HepG2 (cell line): ENCODE measurements around the gene FNBP1L. TPM values are rescaled to one million over a fixed set of nuclear protein-coding genes. Genes with fewer than 3 reads are reported as not detected.

Experiments used
- ATAC-seq: fragments of 200-7000 bp; cut with Tn5 transposase; 3 replicates; pipeline ENCODE4 v1.9.1; 2020; ENCODE audit warnings: mild to moderate bottlenecking, moderate library complexity
- BruUV-seq: library from RNA; stranded (reverse); fragments of 400-500 nt; replicated peaks from 2 replicates; lab custom pipeline; 2021; lab: Mats Ljungman, UMichigan
- CTCF ChIA-PET: fragments of 300-600 bp; formaldehyde crosslinking; extraction: SDS; loops from one replicate; lab custom pipeline; 2021; ENCODE audit warnings: low total read pairs, inconsistent platforms, low intra/inter-chr PET ratio; lab: Yijun Ruan, JAX
- POLR2A ChIA-PET: fragments of 350-600 bp; sonication (Branson Sonifier 250); formaldehyde crosslinking; loops from one replicate; lab custom pipeline; 2020; ENCODE audit warnings: antibody characterized with exemption, inconsistent platforms; lab: Yijun Ruan, JAX
- DNase-seq: peaks from one replicate; pipeline ENCODE4 v3.0.0-alpha.2; 2015; ENCODE audit warnings: low spot score
- FAIRE-seq: peaks from 3 replicates; lab custom pipeline; 2011; peaks lifted over from hg19 to GRCh38; lab: Jason Lieb, UNC
- H2AFZ ChIP-seq: one replicate; pipeline ENCODE4 v1.6.1; 2011; ENCODE audit warnings: low read length, inconsistent platforms
- H3K27ac ChIP-seq: fragments of 300-600 bp; 3 replicates; pipeline ENCODE4 v1.8.0; 2011; ENCODE audit warnings: mixed run types, mild to moderate bottlenecking, mixed read lengths, low read length, inconsistent platforms; ENCODE audit not compliant: insufficient read depth; ENCODE audit errors: extremely low read length
- H3K27me3 ChIP-seq, 2 experiments: fragments of 200-600 bp in 1 of 2; 2 replicates in 1 of 2; 3 replicates in 1 of 2; pipeline versions ENCODE4 v1.6.0 to v1.8.0; 2011; ENCODE audit warnings: low read length in 2 of 2, mild to moderate bottlenecking in 2 of 2, moderate library complexity in 2 of 2, inconsistent platforms in 1 of 2; ENCODE audit not compliant: insufficient read depth in 2 of 2, control insufficient read depth in 1 of 2
- H3K36me3 ChIP-seq, 2 experiments: fragments of 200-600 bp in 1 of 2; replicated peaks in 1 of 2; 2 replicates in 1 of 2; 3 replicates in 1 of 2; pipeline versions ENCODE4 v1.5.1 to v1.8.0; 2011; ENCODE audit warnings: low read length in 2 of 2, inconsistent platforms in 1 of 2; ENCODE audit not compliant: insufficient read depth in 2 of 2, control insufficient read depth in 1 of 2
- H3K4me1 ChIP-seq: 2 replicates; pipeline ENCODE4 v1.5.1; 2012; ENCODE audit warnings: low read length, inconsistent platforms; ENCODE audit not compliant: insufficient read depth
- H3K4me2 ChIP-seq: 2 replicates; pipeline ENCODE4 v1.6.0; 2011; ENCODE audit warnings: low read depth, low read length, inconsistent platforms
- H3K4me3 ChIP-seq, 3 experiments: fragments of 200-600 bp in 1 of 3; sonication (generic), shearing (Covaris generic) in 1 of 3; replicated peaks in 1 of 3; 2 replicates each; pipeline ENCODE4 v1.5.1; 2011 to 2016; ENCODE audit warnings: low read length in 3 of 3, inconsistent platforms in 2 of 3, low read depth in 2 of 3, mild to moderate bottlenecking in 2 of 3, control low read depth in 1 of 3, mixed read lengths in 1 of 3; ENCODE audit not compliant: insufficient read depth in 1 of 3
- H3K79me2 ChIP-seq: one replicate; pipeline ENCODE4 v1.6.1; 2011; ENCODE audit warnings: low read length, inconsistent platforms; ENCODE audit not compliant: insufficient read depth
- H3K9ac ChIP-seq: 2 replicates; pipeline ENCODE4 v1.6.0; 2011; ENCODE audit warnings: mild to moderate bottlenecking, low read depth, low read length, inconsistent platforms; ENCODE audit not compliant: insufficient read depth
- H3K9me3 ChIP-seq: 2 replicates; pipeline ENCODE4 v1.5.1; 2012; ENCODE audit warnings: mild to moderate bottlenecking, low read length
- H4K20me1 ChIP-seq: 2 replicates; pipeline ENCODE4 v1.6.0; 2011; ENCODE audit warnings: inconsistent platforms, mild to moderate bottlenecking, low read length, moderate library complexity; ENCODE audit not compliant: insufficient read depth
- MAFF ChIP-seq: IDR thresholded peaks from 2 replicates; pipeline ENCODE4 v1.6.1; 2011; ENCODE audit warnings: low read depth, low read length, improper control_type of control experiment
- MAFK ChIP-seq, 2 experiments: IDR thresholded peaks in 1 of 2; conservative IDR thresholded peaks in 1 of 2; 2 replicates each; pipeline ENCODE4 v1.6.1; 2011; ENCODE audit warnings: improper control_type of control experiment in 2 of 2, low read length in 2 of 2
- RARA ChIP-seq: IDR thresholded peaks from 2 replicates; pipeline ENCODE4 v1.6.1; 2016; ENCODE audit warnings: missing genetic modification reagents, missing compliant biosample characterization
- ZNF766 ChIP-seq: sonication (generic); formaldehyde crosslinking; IDR thresholded peaks from 2 replicates; pipeline ENCODE4 v1.5.0; 2020; ENCODE audit warnings: missing genetic modification reagents, borderline replicate concordance
- WGBS: methylation state at CpG from one replicate; pipeline ENCODE4 v1.1.6; 2017; ENCODE audit warnings: low lambda C conversion rate; 5-methylcytosine and 5-hydroxymethylcytosine counted together
- in situ Hi-C: cut with HindIII; loops from 2 replicates; pipeline ENCODE4 v1.10.0; 2017; ENCODE audit warnings: low pct_unique_long_range_greater_than_20kb; ENCODE audit not compliant: extremely low pct_ligation_motif_present
- intact Hi-C: fragments of 100-400 bp; cut with micrococcal nuclease; formaldehyde crosslinking; loops from one replicate; pipeline ENCODE4 v1.10.0; 2022; ENCODE audit not compliant: unreplicated experiment
- polyA plus RNA-seq, 8 experiments: library from polyadenylated mRNA; depleted of rRNA in 3 of 8; stranded (reverse) in 7 of 8; unstranded in 1 of 8; fragments of >200 nt; fragmentation: Illumina TruSeq in 4 of 8; extraction: Trizol in 4 of 8; gene quantifications; 2 replicates each; pipeline versions ENCODE4 v1.2.1 to v1.2.3, GENCODE V29; 2011 to 2016; ENCODE audit warnings: low read depth in 4 of 8, missing spikeins in 1 of 8, mixed read lengths in 1 of 8; ENCODE audit not compliant: insufficient read depth in 1 of 8
- total RNA-seq, 5 experiments: library from RNA; depleted of rRNA; stranded (reverse); fragments of >200 nt; fragmentation: Illumina TruSeq; extraction: Trizol; gene quantifications; 2 replicates each; pipeline ENCODE4 v1.2.3, GENCODE V29; 2016; ENCODE audit warnings: low read depth in 1 of 5
- TF ChIP-seq, protein P1 (sequence below): sonication (generic); formaldehyde crosslinking; IDR thresholded peaks from 2 replicates; pipeline ENCODE4 v1.5.0; 2020; ENCODE audit warnings: missing genetic modification reagents
- TF ChIP-seq, protein P2 (sequence below): IDR thresholded peaks from 2 replicates; pipeline ENCODE4 v1.6.1; 2016

FNBP1L gene
- total and polyA plus RNA-seq, 2 of the 13 experiments (the other 11 are each of a cell fraction or from before 2014, with no cell fraction given): 24.1 to 27.1 TPM

DNA sequence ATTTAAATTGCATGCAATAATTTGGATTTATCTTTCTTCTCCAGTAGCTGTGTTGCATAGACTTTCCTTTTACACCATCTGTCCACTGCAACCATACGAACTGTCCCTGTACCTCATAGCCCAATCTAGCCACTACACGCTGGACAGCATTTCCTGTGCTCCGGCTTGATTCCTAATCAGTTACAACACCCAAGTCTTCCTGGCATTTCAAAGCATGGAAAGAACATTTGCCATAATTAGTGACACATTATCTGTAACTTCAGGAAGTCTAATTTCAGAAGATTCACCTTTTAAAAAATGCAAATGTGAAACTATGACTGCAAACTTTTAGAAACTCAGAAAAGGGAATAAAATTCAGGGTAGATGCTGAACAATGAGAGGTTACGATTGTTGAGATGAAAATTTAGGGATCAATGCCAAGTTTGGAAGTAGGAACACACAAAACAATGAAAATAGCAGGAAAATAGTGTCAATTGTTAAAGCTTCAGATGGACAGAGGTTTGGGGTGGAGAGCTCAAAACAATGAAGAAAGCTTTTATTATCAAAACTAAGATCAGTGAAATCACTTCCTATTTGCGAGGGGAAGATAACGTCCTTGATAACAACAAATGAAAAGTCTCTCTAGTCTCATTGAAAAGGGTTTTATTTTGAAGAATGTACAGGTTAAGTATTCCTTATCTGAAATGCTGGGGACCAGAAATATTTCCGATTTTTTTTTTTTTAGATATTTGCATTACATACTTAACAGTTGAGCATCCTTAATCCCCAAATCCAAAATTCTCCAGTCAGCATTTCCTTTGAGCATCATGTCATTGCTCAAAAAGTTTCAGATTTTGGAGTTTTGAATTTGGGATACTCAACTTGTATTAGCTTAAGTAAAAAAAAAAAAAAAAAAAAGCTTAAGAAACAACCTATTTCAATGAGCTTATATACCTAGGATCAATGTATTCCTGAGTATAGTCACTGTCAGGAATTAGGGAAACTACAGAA lies 107.3 kb downstream of the FNBP1L start:
- no peak overlapping the region for H3K4me2 ChIP-seq
- H3K9ac ChIP-seq: no peak overlapping the region
- H4K20me1 ChIP-seq: no peaks in the 10 kb centered on the region
- H3K79me2 ChIP-seq: no peaks in the 10 kb centered on the region
- DNase-seq (no peak), FAIRE-seq (no peak), ATAC-seq (no peak)
- peaks cover 41% of the 10 kb centered on the region for H3K4me1 ChIP-seq
- peaks cover 5 to 12% of the 10 kb centered on the region in 2 experiments for H3K36me3 ChIP-seq
- POLR2A ChIA-PET: interaction anchor here (0.7 to 2.6 kb wide), 2 partner anchors 52 to 63 kb away, joined by 5 to 20 read pairs; no protein-coding TSS in a partner anchor
- no TSS peak for BruUV-seq
- no peaks in the 10 kb centered on the region for H3K9me3 ChIP-seq
- CTCF ChIA-PET: no interaction called here
- in situ Hi-C loops: no loop called here
- intact Hi-C loops: no loop called here
- TF ChIP-seq MAFF: 0 out of 2 replicates have a peak, but pooled peaks have one; percentile 23
- TF ChIP-seq, protein P1, sequence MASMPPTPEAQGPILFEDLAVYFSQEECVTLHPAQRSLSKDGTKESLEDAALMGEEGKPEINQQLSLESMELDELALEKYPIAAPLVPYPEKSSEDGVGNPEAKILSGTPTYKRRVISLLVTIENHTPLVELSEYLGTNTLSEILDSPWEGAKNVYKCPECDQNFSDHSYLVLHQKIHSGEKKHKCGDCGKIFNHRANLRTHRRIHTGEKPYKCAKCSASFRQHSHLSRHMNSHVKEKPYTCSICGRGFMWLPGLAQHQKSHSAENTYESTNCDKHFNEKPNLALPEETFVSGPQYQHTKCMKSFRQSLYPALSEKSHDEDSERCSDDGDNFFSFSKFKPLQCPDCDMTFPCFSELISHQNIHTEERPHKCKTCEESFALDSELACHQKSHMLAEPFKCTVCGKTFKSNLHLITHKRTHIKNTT (CRISPR knock-in tag): no peak
- TF ChIP-seq, protein P2, sequence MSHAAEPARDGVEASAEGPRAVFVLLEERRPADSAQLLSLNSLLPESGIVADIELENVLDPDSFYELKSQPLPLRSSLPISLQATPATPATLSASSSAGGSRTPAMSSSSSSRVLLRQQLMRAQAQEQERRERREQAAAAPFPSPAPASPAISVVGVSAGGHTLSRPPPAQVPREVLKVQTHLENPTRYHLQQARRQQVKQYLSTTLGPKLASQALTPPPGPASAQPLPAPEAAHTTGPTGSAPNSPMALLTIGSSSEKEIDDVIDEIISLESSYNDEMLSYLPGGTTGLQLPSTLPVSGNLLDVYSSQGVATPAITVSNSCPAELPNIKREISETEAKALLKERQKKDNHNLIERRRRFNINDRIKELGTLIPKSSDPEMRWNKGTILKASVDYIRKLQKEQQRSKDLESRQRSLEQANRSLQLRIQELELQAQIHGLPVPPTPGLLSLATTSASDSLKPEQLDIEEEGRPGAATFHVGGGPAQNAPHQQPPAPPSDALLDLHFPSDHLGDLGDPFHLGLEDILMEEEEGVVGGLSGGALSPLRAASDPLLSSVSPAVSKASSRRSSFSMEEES (CRISPR knock-in tag): no peak
- no peak for TF ChIP-seq RARA
- TF ChIP-seq ZNF766 (CRISPR knock-in tag): no peak
- peak; percentile 40 to 55; a peak in 3 of 4 replicates for TF ChIP-seq MAFK (conservative IDR thresholded peaks at IDR 0.05 in 1 of 2, IDR thresholded peaks at IDR 0.05 in 1 of 2; ENCODE audit: low read length in 2 of 2)
- no peak overlapping the region for H3K27ac ChIP-seq
- H2AFZ ChIP-seq: no peak overlapping the region
- H3K4me3 ChIP-seq: no peak overlapping the region
- no peaks in the 10 kb centered on the region for H3K27me3 ChIP-seq
- 95% methylated on average over 7 of the region's 7 CpGs for WGBS
